Stimulated activated naive B cell treated with anti-CD40 and anti-IgM and Interleukin-4, amounts not matched to agents 10 μg/mL and 1 μg/mL and 100 μg/mL, for 72 hours (primary cell): ENCODE measurements around the gene VANGL2.
A peak's percentile ranks its signal among the peaks of the same experiment; 100 is the strongest.

Source experiments
- ATAC-seq, 2 donors: fragments of 150-1000 bp; cut with Tn5 transposase; replicated peaks; 2 replicates each; pipeline ENCODE4 v1.10.0; 2021; ENCODE audit warnings: moderate library complexity in 1 of 2
- DNase-seq: peaks from one replicate; pipeline ENCODE4 v3.0.0; 2021
- H3K27ac Mint-ChIP-seq: one replicate; pipeline ENCODE4 v1.8.0; 2022; ENCODE audit warnings: mild to moderate bottlenecking, mixed read lengths
- H3K27me3 Mint-ChIP-seq, 2 donors: one replicate each; pipeline ENCODE4 v1.8.0; 2022; ENCODE audit warnings: mixed read lengths in 2 of 2
- H3K36me3 Mint-ChIP-seq, 2 donors: one replicate each; pipeline ENCODE4 v1.8.0; 2022; ENCODE audit warnings: mixed read lengths in 2 of 2, mild to moderate bottlenecking in 1 of 2
- H3K4me1 Mint-ChIP-seq, 2 donors: one replicate each; pipeline ENCODE4 v1.8.0; 2022; ENCODE audit warnings: mixed read lengths in 2 of 2, mild to moderate bottlenecking in 1 of 2
- H3K4me3 Mint-ChIP-seq, 2 donors: one replicate each; pipeline ENCODE4 v1.8.0; 2022; ENCODE audit warnings: mild to moderate bottlenecking in 2 of 2, mixed read lengths in 2 of 2, moderate library complexity in 1 of 2
- H3K9me3 Mint-ChIP-seq, 2 donors: one replicate each; pipeline ENCODE4 v1.8.0; 2022; ENCODE audit warnings: mixed read lengths in 2 of 2, mild to moderate bottlenecking in 1 of 2

The VANGL2 gene

GRCh38 chr1:160363951-160364735 lies 36.2 kb upstream of the VANGL2 start:
- H3K27me3 Mint-ChIP-seq = no peaks in the 10 kb centered on the region
- H3K27ac Mint-ChIP-seq = peak overlapping the region; percentile 2
- no peak overlapping the region for H3K4me3 Mint-ChIP-seq
- no peaks in the 10 kb centered on the region for H3K9me3 Mint-ChIP-seq
- ATAC-seq (no peak), DNase-seq (no peak)
- peaks cover 1 to 6% of the 10 kb centered on the region in 2 donors for H3K4me1 Mint-ChIP-seq
- H3K36me3 Mint-ChIP-seq = peaks cover 29 to 35% of the 10 kb centered on the region in 2 donors

GRCh38 chr1:160365325-160365724 lies 35.0 kb upstream of the VANGL2 start:
- Mint-ChIP-seq H3K36me3 (peaks cover 27 to 32% of the 10 kb centered on the region in 2 donors), H3K27me3 (no peaks in the 10 kb centered on the region), H3K4me3 (no peak overlapping the region), H3K4me1 (peaks cover 1 to 6% of the 10 kb centered on the region in 2 donors), H3K27ac (no peak overlapping the region), H3K9me3 (no peaks in the 10 kb centered on the region)
- DNase-seq = no peak
- ATAC-seq = no peak

DNA sequence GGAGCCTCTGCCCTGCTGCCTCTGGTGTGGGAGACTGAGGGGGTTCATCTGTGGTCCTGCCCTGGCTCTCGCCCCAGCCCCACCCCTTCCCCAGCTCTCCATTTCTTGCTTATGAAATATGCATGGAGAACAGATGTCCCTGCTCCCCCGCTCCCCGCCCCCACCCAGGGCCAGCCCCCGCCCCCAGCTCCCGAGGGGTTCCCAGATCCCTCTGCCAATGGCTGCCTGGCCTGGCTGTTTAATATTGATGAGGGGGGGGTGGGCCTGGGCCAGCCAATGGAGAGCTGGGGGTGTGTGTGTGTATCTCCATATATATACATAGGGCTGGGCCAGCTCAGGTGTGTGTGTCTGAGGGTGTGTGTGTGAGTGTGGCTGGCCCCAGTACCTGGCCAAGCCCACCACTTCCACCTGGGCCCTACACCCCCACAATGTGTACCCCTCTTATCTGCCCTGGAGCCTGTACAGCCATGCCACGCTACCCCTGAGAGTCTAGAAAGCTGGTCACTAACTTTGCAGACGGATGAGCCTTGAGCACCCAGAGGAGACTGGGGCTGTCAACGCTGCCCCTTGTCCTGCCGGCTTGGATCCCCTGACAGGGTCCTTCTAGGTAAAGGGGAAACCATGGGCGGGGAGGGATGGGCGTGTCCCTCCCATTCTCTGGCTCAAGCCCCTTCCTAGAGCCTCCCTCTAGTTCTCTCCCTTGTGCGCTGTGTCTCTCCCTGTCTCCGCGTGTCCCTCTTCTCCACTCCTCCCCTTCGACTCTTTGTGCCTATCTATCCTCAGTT lies 33.4 kb upstream of the VANGL2 start, which contains the start of gene NHLH1:
Gene NHLH1, plus strand, starts transcription at position 341 of the 785 bp plus-strand sequence. CDS start 3,661 bp downstream, outside the sequence.
- no peak for DNase-seq
- no peaks in the 10 kb centered on the region for H3K9me3 Mint-ChIP-seq
- peaks cover 27 to 32% of the 10 kb centered on the region in 2 donors for H3K36me3 Mint-ChIP-seq
- ATAC-seq = no peak
- H3K4me1 Mint-ChIP-seq = peaks cover 0 to 6% of the 10 kb centered on the region in 2 donors
- H3K4me3 Mint-ChIP-seq = no peak within 1 kb of the TSS
- no peaks in the 10 kb centered on the region for H3K27me3 Mint-ChIP-seq
- H3K27ac Mint-ChIP-seq = no peak within 1 kb of the TSS

DNA sequence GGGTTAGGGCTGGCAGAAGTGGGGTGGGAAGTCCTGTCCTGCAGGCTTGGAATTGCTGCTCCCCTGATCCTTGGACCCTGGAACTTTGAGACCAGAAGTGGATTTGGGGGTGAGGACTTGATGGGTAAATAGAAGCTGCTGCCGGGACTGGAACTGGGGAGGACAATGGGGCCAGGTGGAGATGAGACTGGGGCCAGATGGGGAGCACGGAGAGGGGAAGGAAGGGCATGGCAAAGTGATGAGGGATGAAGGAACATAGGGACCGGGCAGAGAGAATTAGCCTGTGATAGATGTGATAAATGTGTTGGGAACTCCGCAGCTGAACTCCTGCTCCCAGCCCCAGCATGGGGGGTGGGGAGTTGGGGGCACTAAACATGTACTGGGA lies 32.9 kb upstream of the VANGL2 start:
- Mint-ChIP-seq H3K4me3 (no peak overlapping the region), H3K27ac (no peak overlapping the region), H3K9me3 (no peaks in the 10 kb centered on the region), H3K36me3 (peaks cover 27 to 31% of the 10 kb centered on the region in 2 donors), H3K27me3 (peaks cover 0 to 2% of the 10 kb centered on the region in 2 donors), H3K4me1 (peaks cover 0 to 2% of the 10 kb centered on the region in 2 donors)
- no peak for DNase-seq
- no peak for ATAC-seq

GRCh38 chr1:160367934-160368923 lies 32.1 kb upstream of the VANGL2 start:
- H3K36me3 Mint-ChIP-seq = peaks cover 27 to 31% of the 10 kb centered on the region in 2 donors
- H3K27me3 Mint-ChIP-seq = peaks cover 0 to 3% of the 10 kb centered on the region in 2 donors
- H3K27ac Mint-ChIP-seq = no peak overlapping the region
- H3K4me3 Mint-ChIP-seq = no peak overlapping the region
- H3K4me1 Mint-ChIP-seq = no peaks in the 10 kb centered on the region
- ATAC-seq (no peak), DNase-seq (no peak)
- no peaks in the 10 kb centered on the region for H3K9me3 Mint-ChIP-seq

- H3K36me3 Mint-ChIP-seq = peaks cover 27 to 31% of the 10 kb centered on the region in 2 donors
- ATAC-seq (no peak), DNase-seq (no peak)
- no peaks in the 10 kb centered on the region for H3K9me3 Mint-ChIP-seq
- peaks cover 0 to 3% of the 10 kb centered on the region in 2 donors for H3K27me3 Mint-ChIP-seq
- no peak overlapping the region for H3K27ac Mint-ChIP-seq
- no peak overlapping the region for H3K4me3 Mint-ChIP-seq
- no peaks in the 10 kb centered on the region for H3K4me1 Mint-ChIP-seq
Observed at GRCh38 chr1:160369087-160369486, 31.3 kb upstream of the VANGL2 start.

DNA sequence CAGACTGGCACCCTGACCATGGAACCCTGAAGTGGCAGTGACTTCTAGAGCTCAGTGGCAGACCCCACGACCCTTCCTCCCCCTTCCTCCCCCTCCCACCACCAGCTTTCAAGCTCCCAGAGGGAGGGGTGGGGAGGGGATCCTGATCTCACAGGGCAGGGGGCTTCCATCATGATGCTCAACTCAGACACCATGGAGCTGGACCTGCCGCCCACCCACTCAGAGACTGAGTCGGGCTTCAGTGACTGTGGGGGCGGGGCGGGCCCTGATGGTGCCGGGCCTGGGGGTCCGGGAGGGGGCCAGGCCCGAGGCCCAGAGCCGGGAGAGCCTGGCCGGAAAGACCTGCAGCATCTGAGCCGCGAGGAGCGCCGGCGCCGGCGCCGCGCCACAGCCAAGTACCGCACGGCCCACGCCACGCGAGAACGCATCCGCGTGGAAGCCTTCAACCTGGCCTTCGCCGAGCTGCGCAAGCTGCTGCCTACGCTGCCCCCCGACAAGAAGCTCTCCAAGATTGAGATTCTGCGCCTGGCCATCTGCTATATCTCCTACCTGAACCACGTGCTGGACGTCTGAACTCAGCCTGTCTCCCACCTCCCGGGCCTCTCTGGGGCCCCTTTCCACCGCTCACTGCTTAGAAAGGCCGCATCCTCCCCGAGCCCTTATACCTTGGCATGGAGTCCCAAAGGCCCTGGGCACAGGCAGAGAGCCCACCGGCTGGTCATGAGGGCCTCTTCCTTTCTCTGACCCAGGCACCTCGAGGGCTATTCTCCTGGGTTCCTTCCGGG lies 29.6 kb upstream of the VANGL2 start:
- H3K36me3 Mint-ChIP-seq = peaks cover 22 to 25% of the 10 kb centered on the region in 2 donors
- peaks cover 10 to 15% of the 10 kb centered on the region in 2 donors for H3K4me1 Mint-ChIP-seq
- H3K4me3 Mint-ChIP-seq = no peak overlapping the region
- H3K27me3 Mint-ChIP-seq = peaks cover 0 to 3% of the 10 kb centered on the region in 2 donors
- H3K27ac Mint-ChIP-seq = no peak overlapping the region
- H3K9me3 Mint-ChIP-seq = no peaks in the 10 kb centered on the region
- no peak for ATAC-seq
- no peak for DNase-seq

GRCh38 chr1:160371346-160371631 lies 29.1 kb upstream of the VANGL2 start:
- no peak for ATAC-seq

DNA sequence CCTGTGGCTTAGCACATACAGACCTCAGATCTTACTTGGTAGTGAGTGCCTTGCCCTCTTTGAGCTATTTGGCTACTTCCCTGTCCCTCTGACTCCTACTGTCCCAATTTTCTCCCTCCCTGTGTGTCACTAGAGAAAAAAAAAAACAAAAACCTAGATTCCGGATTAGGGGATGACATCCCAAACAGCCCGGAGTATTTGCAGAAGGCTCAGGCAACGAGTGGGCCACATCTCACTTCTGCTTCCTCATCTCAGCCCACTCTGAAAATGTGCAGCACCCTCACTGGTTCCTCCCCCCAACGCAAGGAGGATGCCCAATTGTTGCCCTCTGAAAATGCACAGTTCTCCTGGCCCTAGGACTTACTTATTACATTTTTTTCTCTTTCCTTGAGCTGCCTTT lies 28.6 kb upstream of the VANGL2 start:
- DNase-seq = no peak
- ATAC-seq = no peak
- Mint-ChIP-seq H3K36me3 (peaks cover 22 to 23% of the 10 kb centered on the region in 2 donors), H3K27ac (no peak overlapping the region), H3K4me1 (peaks cover 18 to 25% of the 10 kb centered on the region in 2 donors), H3K27me3 (peaks cover 0 to 3% of the 10 kb centered on the region in 2 donors), H3K9me3 (no peaks in the 10 kb centered on the region), H3K4me3 (no peak overlapping the region)

More at GRCh38 chr1:160371346-160371631, 29.1 kb upstream of the VANGL2 start:
- no peak for DNase-seq
- Mint-ChIP-seq H3K4me1 (peaks cover 14 to 20% of the 10 kb centered on the region in 2 donors), H3K27me3 (peaks cover 0 to 3% of the 10 kb centered on the region in 2 donors), H3K36me3 (peaks cover 22 to 23% of the 10 kb centered on the region in 2 donors), H3K4me3 (no peak overlapping the region), H3K27ac (no peak overlapping the region), H3K9me3 (no peaks in the 10 kb centered on the region)

DNA sequence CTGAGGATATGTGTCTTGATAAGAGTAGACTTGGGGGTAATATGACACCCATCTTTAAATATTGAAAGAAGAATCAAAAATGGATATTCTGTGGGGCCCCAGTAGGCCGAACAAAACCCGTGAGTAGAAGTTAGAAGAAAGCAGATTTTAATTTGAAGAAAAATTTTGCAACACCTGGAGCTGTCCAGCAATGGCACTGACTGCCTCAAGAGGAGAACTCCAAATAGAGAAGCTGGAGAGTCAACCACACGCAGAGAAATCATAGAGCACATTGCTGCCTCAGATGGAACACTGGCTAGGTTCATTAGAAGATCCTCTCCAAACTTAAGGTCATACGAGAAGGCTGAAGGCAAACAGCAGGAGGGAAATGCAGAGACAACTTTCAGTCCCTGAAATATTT lies 26.7 kb upstream of the VANGL2 start:
- peaks cover 19 to 22% of the 10 kb centered on the region in 2 donors for H3K36me3 Mint-ChIP-seq
- H3K4me3 Mint-ChIP-seq = no peak overlapping the region
- DNase-seq = no peak
- peaks cover 0 to 3% of the 10 kb centered on the region in 2 donors for H3K27me3 Mint-ChIP-seq
- peaks cover 18 to 27% of the 10 kb centered on the region in 2 donors for H3K4me1 Mint-ChIP-seq
- H3K27ac Mint-ChIP-seq = no peak overlapping the region
- no peak for ATAC-seq
- H3K9me3 Mint-ChIP-seq = no peaks in the 10 kb centered on the region

DNA sequence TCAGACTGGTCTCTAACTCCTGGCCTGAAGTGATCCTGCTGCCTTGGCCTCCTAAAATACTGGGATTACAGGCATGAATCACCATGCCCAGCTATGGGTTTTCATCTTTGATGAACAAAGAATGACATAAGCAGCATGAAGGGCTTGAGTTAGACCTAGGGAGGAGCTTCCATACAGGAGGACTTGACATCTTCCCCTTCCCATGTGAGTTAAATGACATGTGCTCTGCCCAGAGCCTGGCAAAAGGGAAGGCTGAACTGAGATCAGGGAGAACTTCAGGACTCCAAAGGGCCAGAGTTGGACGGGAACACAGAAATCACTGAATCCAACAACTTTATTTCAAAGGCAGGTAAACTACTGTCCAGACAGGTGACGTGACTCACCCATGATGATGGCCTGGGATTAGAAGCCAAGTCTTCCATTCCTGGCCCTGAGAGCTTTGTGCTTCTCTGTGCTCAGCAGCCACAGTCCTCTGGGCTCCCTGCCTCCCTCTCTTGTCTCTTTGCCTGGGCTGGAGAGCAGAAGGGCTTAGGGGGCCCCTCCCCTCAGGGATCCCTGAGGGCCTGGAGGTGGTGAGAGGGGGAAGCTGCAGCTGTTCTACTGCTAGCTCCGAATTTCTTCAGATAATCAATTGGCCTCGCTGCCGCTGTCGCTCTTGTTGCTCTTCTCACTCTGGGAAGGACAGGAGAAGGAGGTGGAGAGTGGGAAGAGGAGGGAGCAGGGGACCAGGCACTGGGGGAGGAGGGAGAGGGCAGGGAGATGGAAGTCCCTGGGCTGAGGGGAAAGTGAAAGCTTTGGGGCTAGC lies 25.9 kb upstream of the VANGL2 start:
- H3K4me1 Mint-ChIP-seq = peaks cover 18 to 27% of the 10 kb centered on the region in 2 donors
- ATAC-seq (no peak), DNase-seq (no peak)
- peak overlapping the region; percentile 75 for H3K27ac Mint-ChIP-seq
- H3K36me3 Mint-ChIP-seq = peaks cover 19 to 22% of the 10 kb centered on the region in 2 donors
- H3K4me3 Mint-ChIP-seq = peak overlapping the region; percentile 22 to 67
- H3K9me3 Mint-ChIP-seq = no peaks in the 10 kb centered on the region
- peaks cover 0 to 3% of the 10 kb centered on the region in 2 donors for H3K27me3 Mint-ChIP-seq

DNA sequence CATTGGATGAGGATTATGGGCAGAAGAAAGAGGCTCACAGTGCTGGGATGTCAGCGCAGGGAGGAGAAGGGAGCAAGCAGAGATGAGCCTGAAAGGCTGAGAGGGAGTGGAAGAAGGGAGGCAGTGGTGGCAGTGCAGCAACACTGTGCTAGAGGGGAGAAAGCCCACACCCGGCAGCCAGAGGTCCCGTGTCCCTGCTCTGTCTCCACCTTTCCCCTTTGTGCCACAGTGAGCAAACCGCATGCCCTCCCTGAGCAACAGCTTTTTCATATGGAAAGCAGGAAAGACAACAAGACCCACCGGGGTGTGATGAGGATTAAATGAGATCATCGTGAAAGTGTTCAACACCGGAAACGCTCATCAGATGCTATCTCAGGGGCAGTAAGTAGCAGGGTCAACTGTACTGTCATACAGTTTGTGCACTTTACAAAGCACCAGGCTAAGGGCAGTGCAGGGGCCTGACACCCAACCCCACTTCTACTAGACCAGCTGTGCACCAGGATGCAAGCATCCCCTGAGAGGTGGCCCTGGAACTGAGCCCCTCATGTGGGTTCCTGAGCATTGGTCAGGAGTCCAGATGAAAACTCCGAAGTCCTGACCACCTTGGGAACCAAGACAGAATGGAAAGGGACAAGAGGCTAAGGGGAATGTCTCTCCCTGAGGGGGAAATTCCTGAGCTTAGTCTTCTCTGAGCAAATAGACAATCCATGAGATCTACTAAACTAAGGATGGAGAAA lies 24.4 kb upstream of the VANGL2 start:
- DNase-seq = no peak
- peak overlapping the region; percentile 93 for H3K27ac Mint-ChIP-seq
- no peaks in the 10 kb centered on the region for H3K9me3 Mint-ChIP-seq
- H3K36me3 Mint-ChIP-seq = peaks cover 12 to 15% of the 10 kb centered on the region in 2 donors
- ATAC-seq = peak; percentile 61 to 64
- H3K4me1 Mint-ChIP-seq = peaks cover 18 to 27% of the 10 kb centered on the region in 2 donors
- peak overlapping the region; percentile 34 to 55 for H3K4me3 Mint-ChIP-seq
- peaks cover 0 to 3% of the 10 kb centered on the region in 2 donors for H3K27me3 Mint-ChIP-seq
